HG02759 (cell line): ENCODE measurements around the gene WDR91.
"Not testable (repeated sequence)": the region's sequence is repeated elsewhere in the genome, so short reads cannot be mapped to it uniquely, and the experiment has no call there.

Experiments used
- ATAC-seq: cut with Tn5 transposase; IDR thresholded peaks from one replicate; pipeline ENCODE4 v1.9.1; 2021; ENCODE audit warnings: mild to moderate bottlenecking, moderate library complexity; ENCODE audit not compliant: unreplicated experiment

The WDR91 gene

GRCh38 chr7:135180122-135180521, 31.2 kb downstream of the WDR91 start:
- peak; percentile 52 for ATAC-seq

GRCh38 chr7:135179321-135179925, 31.9 kb downstream of the WDR91 start:
- no peak for ATAC-seq

- ATAC-seq = no peak
These were observed 33.0 kb downstream of the WDR91 start for GRCh38 chr7:135178364-135178763.

DNA sequence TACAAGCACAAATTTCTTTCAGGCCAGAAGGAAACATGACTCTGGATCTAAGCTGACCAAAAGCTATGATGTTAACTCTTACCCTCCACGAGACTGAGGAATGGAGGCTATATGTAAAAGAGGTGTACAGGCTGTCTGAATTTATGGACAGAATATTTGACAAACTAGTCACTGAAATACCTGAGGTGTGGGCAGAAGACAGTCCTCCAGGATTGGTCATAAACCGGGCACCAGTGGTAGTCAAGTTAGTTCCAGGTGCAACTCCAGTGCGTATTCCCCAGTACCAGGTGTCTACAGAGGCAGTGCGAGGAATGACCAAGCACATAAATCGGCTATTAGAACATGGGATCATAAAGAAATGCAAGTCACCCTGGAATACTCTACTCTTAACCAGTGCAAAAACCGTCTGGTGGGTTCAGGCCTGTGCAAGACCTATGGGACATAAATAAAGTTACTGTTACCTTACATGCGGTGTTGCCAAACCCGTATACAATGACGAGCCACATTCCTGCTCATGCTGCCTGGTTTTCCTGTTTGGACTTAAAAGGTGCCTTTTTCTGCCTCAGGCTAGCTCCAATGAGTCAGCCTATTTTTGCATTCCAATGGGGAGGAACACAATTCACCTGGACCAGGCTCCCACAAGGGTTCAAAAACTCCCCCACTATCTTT, 34.2 kb downstream of the WDR91 start:
- ATAC-seq = no peak

GRCh38 chr7:135175931-135176330, 35.4 kb downstream of the WDR91 start:
- no peak for ATAC-seq

DNA sequence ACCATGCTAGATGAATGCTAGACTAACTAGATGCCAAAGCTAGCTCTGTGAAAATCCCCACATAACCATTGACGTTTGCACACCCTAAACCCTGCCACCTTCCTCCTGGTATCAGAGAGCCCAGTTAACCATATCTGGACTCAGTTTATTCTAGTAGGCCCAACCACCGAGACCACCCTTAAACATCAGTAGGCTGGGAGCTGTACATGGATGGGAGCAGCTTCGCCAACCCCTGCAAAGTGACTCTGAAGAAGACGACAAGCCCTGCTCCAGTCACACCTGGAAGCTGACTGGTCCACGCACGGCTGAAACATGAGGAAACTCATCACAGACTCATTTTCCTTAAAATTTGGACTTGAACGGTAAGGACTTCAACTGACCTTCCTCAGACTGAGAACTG, 36.4 kb downstream of the WDR91 start:
- ATAC-seq = no peak

GRCh38 chr7:135173916-135174315, 37.4 kb downstream of the WDR91 start:
- not testable (repeated sequence) for ATAC-seq

GRCh38 chr7:135171581-135172291, 39.6 kb downstream of the WDR91 start:
- ATAC-seq = not testable (repeated sequence)

GRCh38 chr7:135170998-135171481, 40.3 kb downstream of the WDR91 start:
- ATAC-seq = peak; percentile 22

- ATAC-seq = peak; percentile 78
These were observed 40.9 kb downstream of the WDR91 start, which contains the start of gene CYREN for GRCh38 chr7:135170274-135170997. Gene CYREN (minus strand): TSS chr7:135170707. CDS start chr7:135168922, 1,785 bp downstream.

GRCh38 chr7:135169964-135170273, 41.4 kb downstream of the WDR91 start:
- no peak for ATAC-seq

DNA sequence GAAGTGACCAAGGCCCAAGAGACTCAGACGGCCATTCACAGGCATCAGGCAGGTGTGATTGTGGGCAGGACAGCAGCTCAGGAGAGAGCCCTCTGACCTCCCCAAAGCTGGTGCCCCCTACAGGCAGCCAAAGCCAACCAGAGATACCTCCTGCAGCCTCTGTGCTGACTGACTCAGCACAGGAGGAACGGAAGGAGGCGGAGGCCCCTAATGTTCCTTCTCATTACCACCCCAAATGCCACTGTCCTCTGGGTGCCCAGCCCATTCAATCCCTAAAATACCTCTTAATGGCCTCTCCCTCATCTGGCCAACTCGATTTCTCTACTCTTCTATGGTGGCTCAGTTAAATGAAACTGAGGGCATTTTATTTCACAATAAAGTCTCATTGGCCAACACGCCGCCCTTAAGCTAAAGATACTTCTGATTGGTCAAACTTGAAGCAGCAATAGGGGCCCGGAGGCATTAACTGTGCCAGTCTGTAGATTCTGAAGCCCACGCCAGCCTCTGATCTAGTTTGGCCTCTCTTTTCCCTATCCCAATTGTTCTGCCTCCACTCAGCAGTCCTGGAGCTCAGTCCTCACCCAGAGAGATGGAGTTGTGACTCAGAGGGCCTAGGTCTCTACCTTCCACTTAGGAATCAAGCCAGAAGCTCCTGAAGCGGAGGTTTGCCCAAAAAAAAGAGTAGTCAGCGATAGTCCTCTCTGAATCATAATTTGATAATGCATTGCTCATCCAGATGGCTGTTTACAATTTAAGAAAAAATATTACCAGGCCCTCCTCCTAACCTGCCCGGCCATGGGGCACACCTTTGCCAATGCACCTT, 42.0 kb downstream of the WDR91 start:
- ATAC-seq = peak; percentile 36

DNA sequence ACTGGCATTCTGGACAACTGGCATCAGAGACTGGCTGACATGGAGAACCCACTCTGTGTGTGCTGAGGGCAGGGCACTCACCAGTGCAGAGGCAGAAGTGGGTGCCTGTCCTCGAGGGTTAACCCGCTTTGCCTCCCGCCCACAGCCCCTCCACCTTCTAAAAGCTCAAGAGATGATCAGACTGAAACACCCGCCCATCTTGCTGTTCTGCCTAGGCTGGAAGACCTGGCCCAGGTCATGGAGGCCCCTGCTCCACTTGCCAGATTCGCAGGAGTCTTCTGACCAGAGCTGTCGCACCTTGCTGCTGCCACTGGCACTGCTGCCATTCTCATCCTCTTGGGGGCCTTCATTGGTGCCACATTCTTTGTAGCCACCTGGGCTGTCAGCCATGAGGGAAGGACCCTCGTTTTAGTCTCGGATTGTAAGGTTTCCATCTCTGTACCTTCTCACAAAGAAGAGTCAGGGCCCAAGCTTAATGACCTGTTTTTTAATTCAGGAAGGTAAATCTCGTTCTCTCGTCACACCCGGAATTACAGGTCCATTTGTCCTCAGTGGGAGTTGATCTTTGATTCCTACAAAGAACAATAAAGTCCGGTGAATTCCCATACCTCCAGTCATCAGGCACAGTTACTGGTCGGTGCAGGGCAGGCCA, 42.7 kb downstream of the WDR91 start:
- no peak for ATAC-seq

- ATAC-seq = no peak
These were observed 43.3 kb downstream of the WDR91 start for GRCh38 chr7:135168001-135168400.

DNA sequence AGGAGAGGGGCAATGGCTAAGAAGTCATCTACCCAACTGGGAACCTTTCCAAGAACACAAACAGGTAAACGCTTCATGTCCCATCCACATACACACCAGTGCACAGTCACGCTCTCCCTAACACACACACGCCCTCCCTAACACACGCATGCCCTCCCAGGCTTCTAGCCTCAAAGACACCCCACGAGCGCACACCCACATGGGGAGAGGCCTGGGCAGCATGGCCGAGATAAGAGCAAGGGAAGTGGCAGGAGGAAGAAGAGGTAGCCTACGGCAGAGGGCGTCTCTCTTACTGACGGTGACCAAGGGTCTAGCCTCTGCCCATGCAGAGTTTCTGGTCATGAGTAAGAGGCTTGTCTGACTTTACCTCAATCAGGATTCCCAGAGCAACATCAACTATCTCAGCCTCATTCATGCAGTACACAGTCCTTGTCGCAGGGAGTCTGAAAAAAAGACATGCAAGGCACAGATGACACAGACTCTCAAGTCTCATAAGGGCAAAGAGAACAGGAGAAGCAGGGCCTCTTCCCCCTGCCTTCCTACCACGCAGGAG, 43.9 kb downstream of the WDR91 start:
- no peak for ATAC-seq

DNA sequence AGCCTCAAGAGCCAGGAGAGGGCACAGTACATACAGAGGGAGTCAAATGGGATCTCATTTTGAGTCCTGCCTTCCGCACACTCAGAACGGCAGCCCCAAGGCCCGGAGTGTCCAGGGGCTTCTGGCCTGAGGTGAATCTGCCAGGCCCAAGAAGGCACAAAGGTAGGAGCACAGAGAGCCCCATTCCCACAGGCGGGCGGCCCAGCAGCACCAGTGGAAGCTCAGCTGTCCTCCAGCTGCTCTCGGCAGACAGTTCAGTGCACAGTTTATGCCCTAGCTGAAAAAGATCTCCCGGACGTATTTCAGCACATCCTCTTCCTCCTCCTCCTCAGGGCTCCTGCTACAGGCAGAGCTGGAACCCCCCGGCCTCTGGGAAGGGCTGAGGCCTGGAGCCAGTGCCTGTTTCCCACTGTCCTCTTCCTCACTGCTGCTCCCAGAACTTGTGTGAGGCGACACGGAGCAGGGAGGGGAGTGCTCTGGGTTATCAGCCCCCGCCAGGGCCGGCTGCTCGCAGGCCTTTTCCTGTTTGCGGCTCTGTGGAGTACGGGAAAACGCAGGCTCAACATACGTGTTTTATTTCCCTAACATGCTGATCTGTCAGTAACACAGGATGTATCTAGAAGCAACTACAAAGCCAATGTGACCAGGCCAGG, 44.9 kb downstream of the WDR91 start:
- ATAC-seq = no peak

- ATAC-seq = no peak
These were observed 45.5 kb downstream of the WDR91 start for GRCh38 chr7:135165862-135166261.

GRCh38 chr7:135164357-135165061, 46.8 kb downstream of the WDR91 start:
- ATAC-seq = no peak
